ENCODE results near the gene PRKACB. TPM values are rescaled to one million over a fixed set of nuclear protein-coding genes. Genes with fewer than 3 reads are reported as not detected.

PRKACB gene
- total RNA-seq, 1 donor from 2014 or later: 18.7 TPM

DNA sequence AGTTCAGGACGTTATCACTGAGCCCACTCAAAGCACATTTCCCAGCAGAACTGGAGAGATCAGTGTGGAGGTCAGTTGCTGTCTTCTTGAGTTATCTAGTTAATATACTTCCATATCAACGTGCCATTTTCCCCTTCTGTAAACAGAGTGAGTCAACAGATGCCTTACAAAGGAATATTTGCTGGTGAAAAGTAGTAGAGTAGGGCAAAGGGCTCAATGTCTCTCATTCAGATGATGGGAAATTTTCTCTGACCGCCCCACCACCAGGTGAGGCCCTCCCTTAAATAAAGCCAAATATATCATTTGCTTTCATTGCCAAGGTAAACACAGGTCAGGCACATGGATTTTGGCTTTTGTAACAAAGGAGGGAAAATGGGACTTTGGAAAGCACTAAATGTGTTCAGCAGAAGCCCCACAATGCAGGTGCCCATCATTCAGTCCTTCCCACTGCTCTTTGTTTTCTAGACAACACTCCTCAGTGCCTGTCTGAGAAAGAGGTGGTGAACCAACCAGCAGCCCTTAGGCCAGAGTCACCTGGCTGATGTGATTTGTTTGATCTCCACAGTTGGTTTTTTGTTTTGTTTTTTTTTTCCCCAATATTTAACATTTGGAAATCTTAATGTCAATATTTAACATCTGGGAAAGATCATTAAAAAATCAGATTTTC, 116.9 kb downstream of the PRKACB start:
- no peak for DNase-seq (ENCODE audit: extremely low spot score in 2 of 2)
- H3K36me3 ChIP-seq: no peaks in the 10 kb centered on the region
- no peaks in the 10 kb centered on the region for H3K9me3 ChIP-seq
- TF ChIP-seq, protein P1, sequence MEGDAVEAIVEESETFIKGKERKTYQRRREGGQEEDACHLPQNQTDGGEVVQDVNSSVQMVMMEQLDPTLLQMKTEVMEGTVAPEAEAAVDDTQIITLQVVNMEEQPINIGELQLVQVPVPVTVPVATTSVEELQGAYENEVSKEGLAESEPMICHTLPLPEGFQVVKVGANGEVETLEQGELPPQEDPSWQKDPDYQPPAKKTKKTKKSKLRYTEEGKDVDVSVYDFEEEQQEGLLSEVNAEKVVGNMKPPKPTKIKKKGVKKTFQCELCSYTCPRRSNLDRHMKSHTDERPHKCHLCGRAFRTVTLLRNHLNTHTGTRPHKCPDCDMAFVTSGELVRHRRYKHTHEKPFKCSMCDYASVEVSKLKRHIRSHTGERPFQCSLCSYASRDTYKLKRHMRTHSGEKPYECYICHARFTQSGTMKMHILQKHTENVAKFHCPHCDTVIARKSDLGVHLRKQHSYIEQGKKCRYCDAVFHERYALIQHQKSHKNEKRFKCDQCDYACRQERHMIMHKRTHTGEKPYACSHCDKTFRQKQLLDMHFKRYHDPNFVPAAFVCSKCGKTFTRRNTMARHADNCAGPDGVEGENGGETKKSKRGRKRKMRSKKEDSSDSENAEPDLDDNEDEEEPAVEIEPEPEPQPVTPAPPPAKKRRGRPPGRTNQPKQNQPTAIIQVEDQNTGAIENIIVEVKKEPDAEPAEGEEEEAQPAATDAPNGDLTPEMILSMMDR (IDR thresholded peaks at IDR 0.05): no peak
- no peak for TF ChIP-seq POLR2AphosphoS5 (IDR thresholded peaks at IDR 0.05; ENCODE audit: insufficient read depth in 1 of 2, low read depth in 1 of 2)
- TF ChIP-seq POLR2A (IDR thresholded peaks at IDR 0.05): no peak
- intact Hi-C loops (cut with DNase I): no loop called here
- H3K27me3 ChIP-seq: no peaks in the 10 kb centered on the region
- H3K4me1 ChIP-seq: no peaks in the 10 kb centered on the region
- H3K4me3 ChIP-seq: no peak overlapping the region
- H3K27ac ChIP-seq: no peak overlapping the region

DNA sequence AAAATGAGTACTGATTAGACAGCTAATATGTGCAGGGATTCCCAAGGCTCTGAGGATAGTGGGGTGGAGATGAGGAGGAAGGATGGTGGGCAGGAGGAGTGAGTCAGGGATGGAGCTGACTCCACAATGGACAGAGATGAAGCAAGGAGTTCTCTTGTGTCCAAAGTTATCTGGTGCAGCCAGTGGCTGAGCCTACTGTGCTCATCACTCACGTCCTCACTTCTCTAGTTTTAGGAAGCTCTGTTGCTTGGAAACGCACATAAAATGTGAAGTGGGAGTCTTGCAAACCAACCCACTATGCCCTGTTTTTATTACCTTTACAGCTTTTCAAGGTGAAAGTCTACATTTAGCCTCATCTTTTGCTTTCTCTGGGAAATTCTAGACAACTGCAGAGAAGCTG, 120.9 kb downstream of the PRKACB start:
- Histone ChIP-seq H3K36me3 (no peaks in the 10 kb centered on the region), H3K27ac (no peak overlapping the region), H3K4me1 (no peaks in the 10 kb centered on the region), H3K9me3 (no peaks in the 10 kb centered on the region), H3K27me3 (no peaks in the 10 kb centered on the region), H3K4me3 (no peak overlapping the region)
- no peak for DNase-seq (ENCODE audit: extremely low spot score in 2 of 2)
- intact Hi-C loops (cut with DNase I): no loop called here
- TF ChIP-seq, protein P1 (IDR thresholded peaks at IDR 0.05): no peak
- TF ChIP-seq POLR2AphosphoS5 (IDR thresholded peaks at IDR 0.05; ENCODE audit: insufficient read depth in 1 of 2, low read depth in 1 of 2) (no peak), POLR2A (IDR thresholded peaks at IDR 0.05) (no peak)

DNA sequence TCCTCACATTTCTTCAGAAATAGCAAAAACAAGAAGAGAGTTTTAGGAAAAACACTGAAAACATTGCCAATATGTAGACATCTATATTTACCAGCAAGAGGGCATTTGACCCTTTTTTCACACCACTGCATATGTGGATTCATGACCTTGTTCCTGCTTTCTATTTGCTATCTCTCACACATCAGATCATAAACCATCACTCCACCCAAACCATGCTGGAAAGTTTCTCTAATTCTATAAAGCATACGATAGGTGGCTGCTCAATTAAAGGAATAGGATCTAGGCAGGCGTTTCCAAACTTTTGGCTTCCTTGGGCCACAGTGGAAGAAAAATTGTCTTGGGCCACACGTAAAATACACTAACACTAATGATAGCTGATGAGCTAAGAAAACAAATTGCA, 121.8 kb downstream of the PRKACB start:
- intact Hi-C loops (cut with DNase I): no loop called here
- no peaks in the 10 kb centered on the region for H3K9me3 ChIP-seq
- no peaks in the 10 kb centered on the region for H3K27me3 ChIP-seq
- no peaks in the 10 kb centered on the region for H3K36me3 ChIP-seq
- no peak overlapping the region for H3K4me3 ChIP-seq
- DNase-seq (ENCODE audit: extremely low spot score in 2 of 2): no peak
- H3K4me1 ChIP-seq: no peaks in the 10 kb centered on the region
- no peak overlapping the region for H3K27ac ChIP-seq
- TF ChIP-seq POLR2A (IDR thresholded peaks at IDR 0.05) (no peak), POLR2AphosphoS5 (IDR thresholded peaks at IDR 0.05; ENCODE audit: insufficient read depth in 1 of 2, low read depth in 1 of 2) (no peak)
- TF ChIP-seq, protein P1 (IDR thresholded peaks at IDR 0.05): no peak

DNA sequence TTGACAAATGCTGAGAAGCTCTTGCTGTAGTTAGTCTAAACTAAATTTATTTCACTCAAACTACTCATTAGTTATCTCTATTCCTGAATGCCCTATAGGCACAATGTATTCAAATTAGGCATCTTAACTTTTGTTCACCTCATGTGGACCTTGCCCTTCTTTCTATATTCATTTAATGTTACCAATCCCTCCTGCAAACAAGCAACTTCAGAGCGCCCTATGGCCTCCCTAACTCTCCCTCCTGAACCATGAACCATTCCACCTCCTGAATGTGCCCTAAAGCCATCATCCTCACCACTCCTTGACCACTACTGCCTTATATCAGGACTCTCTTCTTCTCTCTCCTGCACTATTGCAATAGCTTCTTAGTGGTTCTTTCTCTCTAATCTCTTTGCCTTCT, 122.7 kb downstream of the PRKACB start:
- Histone ChIP-seq H3K4me3 (no peak overlapping the region), H3K9me3 (no peaks in the 10 kb centered on the region), H3K27me3 (no peaks in the 10 kb centered on the region), H3K27ac (no peak overlapping the region), H3K36me3 (no peaks in the 10 kb centered on the region), H3K4me1 (peaks cover 5% of the 10 kb centered on the region)
- TF ChIP-seq, protein P1 (IDR thresholded peaks at IDR 0.05): no peak
- TF ChIP-seq POLR2A (IDR thresholded peaks at IDR 0.05) (no peak), POLR2AphosphoS5 (IDR thresholded peaks at IDR 0.05; ENCODE audit: insufficient read depth in 1 of 2, low read depth in 1 of 2) (no peak)
- intact Hi-C loops (cut with DNase I): no loop called here
- DNase-seq (ENCODE audit: extremely low spot score in 2 of 2): no peak

DNA sequence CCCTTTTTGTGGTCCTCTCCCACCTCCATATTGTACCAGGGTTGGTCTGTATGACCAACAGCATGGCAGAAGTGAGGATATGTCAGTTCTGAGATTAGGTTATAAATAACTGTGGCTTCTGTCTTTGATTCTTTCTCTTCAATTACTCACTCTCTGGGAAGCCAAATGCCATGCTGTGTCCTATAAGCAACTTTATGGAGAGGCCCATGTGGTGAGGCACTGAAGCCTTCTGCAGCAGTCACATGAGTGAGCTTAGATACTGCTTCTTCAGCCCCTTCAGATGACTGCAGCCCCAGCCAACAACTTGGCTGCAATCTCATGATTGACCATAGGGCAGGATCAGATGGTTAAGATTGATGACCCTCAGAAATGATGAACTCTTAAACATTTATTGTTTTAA, 123.4 kb downstream of the PRKACB start:
- DNase-seq (ENCODE audit: extremely low spot score in 2 of 2): no peak
- Histone ChIP-seq H3K27ac (no peak overlapping the region), H3K9me3 (no peaks in the 10 kb centered on the region), H3K27me3 (no peaks in the 10 kb centered on the region), H3K36me3 (no peaks in the 10 kb centered on the region), H3K4me1 (peaks cover 5% of the 10 kb centered on the region), H3K4me3 (no peak overlapping the region)
- intact Hi-C loops (cut with DNase I): no loop called here
- TF ChIP-seq POLR2AphosphoS5 (IDR thresholded peaks at IDR 0.05; ENCODE audit: insufficient read depth in 1 of 2, low read depth in 1 of 2) (no peak), POLR2A (IDR thresholded peaks at IDR 0.05) (no peak)
